ENCODE measurements around the gene SNUPN.
"Not testable (repeated sequence)": the region's sequence is repeated elsewhere in the genome, so short reads cannot be mapped to it uniquely, and the experiment has no call there.

The SNUPN gene

DNA sequence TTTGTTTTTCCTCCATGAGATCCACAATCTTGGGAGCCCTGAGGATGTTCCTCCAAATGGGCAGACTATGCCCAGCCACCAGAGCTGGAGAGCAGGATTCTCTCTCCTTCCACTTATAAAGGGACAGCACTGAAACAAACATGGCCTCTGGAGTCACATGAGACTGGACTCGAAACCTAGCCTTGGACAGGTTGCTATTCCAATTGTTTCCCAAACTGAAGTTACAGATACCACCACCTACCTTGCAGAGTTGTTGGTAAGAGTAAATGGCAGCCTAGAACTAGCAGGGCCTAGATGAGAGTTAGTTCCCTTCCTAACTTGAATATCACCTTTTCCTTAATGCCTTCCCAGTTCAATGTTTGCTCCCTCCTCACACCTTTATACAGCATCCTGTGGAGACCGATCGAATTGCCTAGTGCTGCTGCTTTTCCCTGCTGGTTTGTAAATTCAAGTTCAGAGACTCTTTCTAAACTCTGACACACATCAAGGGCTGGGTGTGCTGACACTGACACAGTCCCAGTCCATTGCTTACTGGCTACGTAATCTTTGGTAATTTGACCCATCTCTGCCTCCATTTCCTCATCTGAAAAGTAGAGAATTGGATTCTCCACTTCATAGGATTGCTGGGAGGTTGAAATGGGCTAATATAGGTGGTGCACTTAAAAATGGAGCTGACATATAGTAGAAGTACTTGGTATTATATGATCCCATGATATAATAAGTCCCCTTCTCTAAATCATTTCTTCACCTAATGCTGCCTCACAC, 11.9 kb upstream of the SNUPN start:
- no peak for DNase-seq (ENCODE audit: low read depth in 1 of 2, low spot score in 1 of 2)

GRCh38 chr15:75636026-75636425, 10.5 kb upstream of the SNUPN start:
- DNase-seq (ENCODE audit: low read depth in 1 of 2, low spot score in 1 of 2): no peak

DNA sequence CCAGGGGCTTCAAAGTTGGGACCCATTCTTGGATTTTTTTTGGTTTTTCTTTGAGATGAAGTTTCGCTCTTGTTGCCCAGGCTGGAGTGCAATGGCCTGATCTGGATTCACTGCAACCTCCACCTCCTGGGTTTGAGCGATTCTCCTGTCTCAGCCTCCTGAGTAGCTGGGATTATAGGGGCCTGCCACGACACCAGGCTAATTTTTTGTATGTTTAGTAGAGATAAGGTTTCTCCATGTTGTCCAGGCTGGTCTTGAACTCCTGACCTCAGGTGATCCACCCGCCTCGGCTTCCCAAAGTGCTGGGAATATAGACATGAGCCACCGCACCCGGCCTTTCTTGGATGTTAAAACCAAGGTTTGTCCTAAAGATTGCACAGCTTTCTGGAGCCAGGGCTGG, 8.4 kb upstream of the SNUPN start:
- DNase-seq (ENCODE audit: low read depth in 1 of 2, low spot score in 1 of 2): not testable (repeated sequence)

DNA sequence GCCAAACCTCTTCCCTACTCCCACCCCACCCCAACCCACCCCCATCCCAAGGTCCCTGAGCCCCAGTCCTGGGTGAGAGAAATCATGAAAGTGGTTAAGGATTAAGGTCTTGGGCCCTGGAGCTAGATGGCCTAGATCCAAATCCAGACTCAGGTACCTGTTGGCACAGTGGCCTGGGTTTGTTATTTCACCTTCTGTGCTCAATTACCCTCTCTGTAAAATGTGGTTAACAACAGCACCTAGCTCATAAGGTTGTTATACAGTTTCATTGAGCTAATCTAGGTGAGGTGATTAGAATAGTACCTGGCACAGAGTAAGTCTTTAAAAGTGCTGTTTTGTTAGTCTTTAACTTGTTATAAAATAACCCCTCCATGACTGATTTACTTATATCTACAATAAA, 6.4 kb upstream of the SNUPN start:
- DNase-seq (ENCODE audit: low read depth in 1 of 2, low spot score in 1 of 2): no peak

GRCh38 chr15:75622505-75622904, 3.0 kb downstream of the SNUPN start:
- DNase-seq (ENCODE audit: low read depth in 1 of 2, low spot score in 1 of 2): no peak

GRCh38 chr15:75620841-75621391, 4.6 kb downstream of the SNUPN start:
- no peak for DNase-seq (ENCODE audit: low read depth in 1 of 2, low spot score in 1 of 2)

DNA sequence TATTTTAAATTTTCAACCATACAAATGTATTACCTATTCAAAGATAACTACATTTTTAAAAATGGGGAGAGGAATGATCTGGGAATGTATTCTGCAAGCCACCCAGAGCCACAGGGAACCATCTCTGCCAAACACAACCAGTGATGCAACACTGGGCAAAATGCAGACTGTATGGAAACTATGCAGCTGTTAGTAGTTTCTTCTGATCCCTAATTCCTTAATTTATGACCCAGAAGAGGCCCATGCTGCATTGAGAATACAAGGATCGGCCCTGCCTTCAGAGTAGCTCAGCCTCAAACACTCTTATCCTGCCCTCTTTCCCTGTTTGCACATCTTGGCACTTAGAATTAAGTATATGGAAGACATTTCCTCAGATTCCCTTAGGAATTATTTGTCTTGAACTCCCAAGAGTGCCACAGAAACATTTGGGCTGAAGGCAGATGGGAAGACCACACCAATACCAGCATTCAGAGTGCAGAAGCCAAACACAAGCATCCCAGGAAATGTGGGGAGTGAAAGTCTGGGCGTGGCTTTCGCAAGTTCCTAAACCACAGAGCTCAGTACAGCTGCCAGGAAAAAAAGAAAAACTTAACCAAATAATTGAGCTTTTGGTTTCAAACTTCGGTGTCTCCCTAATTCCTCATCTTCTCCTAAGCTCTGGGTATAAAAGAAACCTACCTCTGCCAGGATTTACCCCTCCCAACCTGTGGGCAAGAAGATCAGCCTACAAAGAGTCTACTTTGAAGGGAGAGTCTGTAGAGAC, 5.3 kb downstream of the SNUPN start:
- no peak for DNase-seq (ENCODE audit: low read depth in 1 of 2, low spot score in 1 of 2)

GRCh38 chr15:75616766-75617165, 8.8 kb downstream of the SNUPN start:
- no peak for DNase-seq (ENCODE audit: low read depth in 1 of 2, low spot score in 1 of 2)

- no peak for DNase-seq (ENCODE audit: low read depth in 1 of 2, low spot score in 1 of 2)
These were observed 18.5 kb downstream of the SNUPN start for GRCh38 chr15:75606711-75607699.

- no peak for DNase-seq (ENCODE audit: low read depth in 1 of 2, low spot score in 1 of 2)
These were observed 19.5 kb downstream of the SNUPN start for GRCh38 chr15:75606026-75606425.

DNA sequence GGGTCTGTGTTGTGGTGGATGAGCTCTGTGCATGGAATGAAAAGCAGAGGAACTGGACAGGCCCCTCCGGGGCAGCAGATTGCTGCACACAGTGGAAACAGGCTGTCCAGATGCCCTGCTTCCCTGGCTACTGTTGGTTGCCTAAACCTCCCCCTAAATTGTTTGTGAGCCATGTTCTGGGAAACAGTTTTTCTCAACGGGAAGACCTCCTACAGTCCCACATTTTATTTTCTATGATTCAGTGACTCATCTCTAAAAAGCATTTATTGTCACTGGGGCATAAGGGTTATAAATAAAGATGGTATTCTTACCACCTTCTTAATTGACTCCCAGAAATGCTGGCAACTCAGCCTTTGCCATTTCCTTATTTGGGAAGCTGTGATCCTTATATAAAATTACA, 26.1 kb downstream of the SNUPN start:
- DNase-seq (ENCODE audit: low read depth in 1 of 2, low spot score in 1 of 2): no peak

DNA sequence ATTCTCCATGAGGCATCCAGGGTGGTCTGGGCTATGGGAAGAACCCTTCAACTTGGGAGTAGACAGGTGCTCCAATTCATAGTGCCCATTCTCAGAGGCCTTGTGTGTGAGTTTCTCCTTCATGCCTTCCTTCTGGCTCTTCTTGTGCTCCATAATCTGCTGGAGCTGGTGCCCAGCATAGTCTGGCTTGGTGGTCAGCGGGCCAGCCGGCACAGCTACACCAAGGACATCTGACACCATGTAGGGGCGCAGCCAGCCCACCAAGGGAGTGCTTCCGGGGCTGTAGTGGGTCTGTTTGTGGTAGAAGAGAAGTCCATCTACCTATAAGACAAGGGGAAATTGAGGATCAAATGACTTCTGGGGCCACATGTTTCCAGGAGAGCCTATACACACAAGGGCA, 27.2 kb downstream of the SNUPN start:
- no peak for DNase-seq (ENCODE audit: low read depth in 1 of 2, low spot score in 1 of 2)

DNA sequence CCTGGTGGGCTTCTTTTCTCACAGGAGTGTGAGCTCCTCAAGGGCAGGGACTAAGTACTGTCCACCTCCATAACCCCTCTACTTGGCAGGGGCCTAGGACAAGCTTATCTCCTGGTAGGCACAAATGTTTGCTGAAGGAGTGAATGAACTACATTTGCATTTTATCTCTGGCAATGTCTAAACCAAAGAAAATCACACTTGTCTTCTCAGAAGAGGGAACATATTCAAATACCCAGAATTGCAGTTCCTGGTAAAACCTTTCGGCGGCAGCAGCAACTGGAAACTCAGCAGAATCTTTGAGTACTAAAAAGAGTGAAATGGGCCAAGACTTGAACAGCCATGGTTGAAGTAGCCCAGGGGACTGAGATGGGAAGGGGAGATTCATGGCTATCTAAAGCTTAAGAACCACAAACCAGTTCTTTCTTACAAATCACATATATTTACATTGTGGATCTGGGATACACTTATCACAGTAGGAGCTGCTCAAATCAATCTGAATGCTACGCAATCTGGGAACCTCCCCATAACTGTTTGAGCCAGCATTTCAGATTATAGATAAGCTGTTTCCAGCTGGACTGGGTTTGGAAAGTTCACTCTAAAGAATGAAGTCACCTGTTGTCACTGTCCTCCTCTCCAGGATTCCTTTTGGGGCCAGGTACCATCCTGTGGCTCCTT, 27.7 kb downstream of the SNUPN start:
- no peak for DNase-seq (ENCODE audit: low read depth in 1 of 2, low spot score in 1 of 2)

DNA sequence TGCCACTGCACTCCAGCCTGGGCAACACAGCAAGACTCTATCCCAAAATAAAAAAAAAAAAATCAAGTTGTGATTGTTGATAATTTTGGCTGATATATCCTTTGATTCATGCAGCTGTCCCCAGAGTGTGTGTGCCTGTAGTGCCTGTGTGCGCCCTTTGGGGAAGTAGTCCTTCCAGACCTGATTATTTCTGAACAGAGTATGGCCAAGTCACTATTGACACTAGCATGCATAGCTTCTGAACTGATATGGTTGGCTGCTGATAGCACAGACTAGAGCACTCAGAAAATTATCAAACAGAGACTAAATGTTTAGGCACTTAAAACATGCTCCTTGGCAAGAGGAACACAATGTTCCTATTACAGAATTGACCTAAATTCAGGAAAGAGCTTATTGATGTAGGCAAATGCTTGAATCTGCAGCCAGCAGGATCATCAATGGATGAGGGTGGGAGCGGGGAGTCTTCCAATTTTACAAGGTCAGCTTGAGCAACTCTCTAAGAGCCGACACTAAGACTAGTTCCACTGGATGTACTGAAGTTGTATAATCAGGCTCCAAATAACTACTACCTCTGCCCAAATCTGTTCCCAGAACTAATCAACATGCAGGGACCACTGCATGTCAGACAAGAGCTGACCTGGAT, 28.7 kb downstream of the SNUPN start:
- no peak for DNase-seq (ENCODE audit: low read depth in 1 of 2, low spot score in 1 of 2)

DNA sequence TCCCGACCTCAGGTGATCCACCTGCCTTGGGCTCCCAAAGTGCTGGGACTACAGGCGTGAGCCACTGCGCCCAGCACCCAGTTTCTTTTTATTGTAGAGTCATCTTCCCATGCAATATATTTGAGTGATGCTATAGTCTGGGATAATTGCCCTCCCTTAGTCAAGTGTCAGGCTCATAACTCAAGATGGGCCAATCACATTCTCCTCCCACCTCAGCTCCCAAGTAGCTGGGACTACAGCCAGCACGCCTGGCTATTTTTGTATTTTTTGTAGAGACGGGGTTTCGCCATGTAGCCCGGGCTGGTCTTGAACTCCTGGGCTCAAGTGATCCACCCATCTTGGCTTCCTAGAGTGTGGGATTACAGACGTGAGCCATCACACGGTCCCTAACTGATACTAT, 31.2 kb downstream of the SNUPN start:
- DNase-seq (ENCODE audit: low read depth in 1 of 2, low spot score in 1 of 2): no peak

DNA sequence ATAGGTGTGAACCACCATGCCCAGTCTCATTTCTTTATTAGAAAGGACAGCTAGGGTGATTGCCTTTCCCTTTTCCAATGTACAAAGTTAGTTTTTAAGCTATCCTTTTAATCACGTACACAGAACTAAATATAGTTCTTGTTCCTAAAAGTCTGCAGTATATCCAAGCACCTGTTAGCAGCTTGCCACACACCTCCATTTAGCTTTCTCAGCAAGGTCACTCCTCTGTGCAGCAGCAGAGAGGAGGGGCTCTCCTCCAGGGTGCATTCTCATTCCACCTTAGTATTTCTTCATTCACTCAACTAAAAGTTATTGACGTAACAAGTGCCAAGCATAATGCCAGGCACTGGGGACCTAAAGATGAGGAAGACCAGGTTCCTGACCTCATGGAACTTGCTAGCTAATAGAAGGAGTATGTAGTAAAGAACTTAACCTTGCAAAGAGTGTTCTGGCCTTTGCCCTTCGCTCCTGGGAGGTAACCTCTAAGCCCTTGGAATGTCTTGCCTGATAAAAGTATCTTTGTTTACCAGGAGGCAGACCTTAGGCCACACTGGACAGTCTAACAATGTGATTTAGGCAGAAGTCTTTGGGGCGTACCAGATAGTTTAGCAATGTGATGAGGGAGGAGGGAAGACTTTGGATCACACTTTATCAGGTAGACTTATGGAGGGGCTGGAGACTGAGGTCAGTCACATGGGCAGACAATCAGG, 33.7 kb downstream of the SNUPN start:
- no peak for DNase-seq (ENCODE audit: low read depth in 1 of 2, low spot score in 1 of 2)

DNA sequence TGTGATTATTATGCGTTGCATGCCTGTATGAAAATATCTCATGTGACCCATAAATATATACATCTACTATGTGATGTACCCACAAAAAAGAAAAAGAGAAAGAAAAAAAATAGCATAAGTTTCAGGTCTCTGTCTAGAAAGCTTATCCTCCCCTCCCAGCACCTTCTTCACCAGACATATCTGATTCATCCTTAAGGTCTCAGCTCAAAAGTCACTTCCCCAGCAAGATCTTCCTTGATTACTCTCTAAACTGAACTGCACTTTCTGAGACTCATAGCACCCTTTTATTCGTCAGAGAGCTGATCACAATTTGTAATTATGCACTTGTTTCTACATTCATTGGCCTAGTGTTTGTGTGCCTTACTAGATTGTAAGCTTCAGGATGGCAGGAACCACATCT, 35.3 kb downstream of the SNUPN start:
- no peak for DNase-seq (ENCODE audit: low read depth in 1 of 2, low spot score in 1 of 2)

GRCh38 chr15:75589071-75589470, 36.5 kb downstream of the SNUPN start:
- DNase-seq (ENCODE audit: low read depth in 1 of 2, low spot score in 1 of 2): no peak

- DNase-seq (ENCODE audit: low read depth in 1 of 2, low spot score in 1 of 2): not testable (repeated sequence)
These were observed 39.1 kb downstream of the SNUPN start for GRCh38 chr15:75586422-75586821.

GRCh38 chr15:75584121-75584520, 41.4 kb downstream of the SNUPN start:
- DNase-seq (ENCODE audit: low read depth in 1 of 2, low spot score in 1 of 2): no peak

Measured in activated CD4-positive, alpha-beta T cell treated with anti-CD3 and anti-CD28 coated beads, Interleukin-2, amount 50 U/mL, for 24 hours (primary cell).